ENCODE data around the gene ZNF439. TPM values are rescaled to one million over a fixed set of nuclear protein-coding genes. Genes with fewer than 3 reads are reported as not detected.

Gene ZNF439
- total RNA-seq, 1 experiment from 2014 or later = 6.3 TPM

GRCh38 chr19:11814029-11814699, 34.4 kb upstream of the ZNF439 start, which contains the start of gene ZNF440:
Gene ZNF440 (plus strand): TSS chr19:11814273. CDS start chr19:11814448, 175 bp downstream.
- in situ Hi-C loops (cut with HindIII; ENCODE audit: low pct_unique_long_range_greater_than_20kb, low sequenced_read_pairs) (no loop called here), intact Hi-C loops (cut with micrococcal nuclease; ENCODE audit: unreplicated experiment) (no loop called here)
- TF ChIP-seq POLR2AphosphoS5 (IDR thresholded peaks at IDR 0.05; ENCODE audit: low read depth, low read length) (peak; percentile 80), REST (IDR thresholded peaks at IDR 0.05; ENCODE audit: insufficient read depth in 1 of 2, low read depth in 2 of 2, low read length in 1 of 2) (no peak), SIN3A (IDR thresholded peaks at IDR 0.05; ENCODE audit: borderline replicate concordance, insufficient read depth, low read depth, low read length) (no peak), TCF7L2 (IDR thresholded peaks at IDR 0.05; ENCODE audit: low read depth, low read length) (no peak)
- BruUV-seq (replicated peaks) = TSS peak; percentile 79
- Histone ChIP-seq H3K27me3 (ENCODE audit: control insufficient read depth, insufficient read depth, low read length) (no peaks in the 10 kb centered on the region), H3K4me3 (ENCODE audit: low read depth in 2 of 2, low read length in 2 of 2) (peak within 1 kb of the TSS; percentile 82 to 86), H3K4me1 (ENCODE audit: control insufficient read depth, insufficient read depth, low read length) (0 out of 2 replicates have a peak, but pooled peaks cover 3% of the 10 kb centered on the region), H3K27ac (ENCODE audit: low read length) (peak within 1 kb of the TSS; percentile 83), H3K9me3 (ENCODE audit: control insufficient read depth, insufficient read depth, low read depth, low read length) (peaks cover under 1% of the 10 kb centered on the region; the same call in 1 of the 2 replicates), H3K36me3 (ENCODE audit: control insufficient read depth, insufficient read depth, low read length) (no peaks in the 10 kb centered on the region; the same call in 1 of the 2 replicates)
- ATAC-seq = peak; percentile 100
- POLR2A ChIA-PET = no interaction called here
- DNase-seq (ENCODE audit: low read depth, low spot score) = peak; percentile 52
- CTCF ChIA-PET = interaction anchor here (1.5 kb wide), 1 partner anchor 16 kb away, joined by 9 read pairs; the partner anchor contains the start of gene ZNF491

GRCh38 chr19:11814700-11815035, 33.9 kb upstream of the ZNF439 start:
- Histone ChIP-seq H3K9me3 (ENCODE audit: control insufficient read depth, insufficient read depth, low read depth, low read length) (no peaks in the 10 kb centered on the region), H3K27ac (ENCODE audit: low read length) (peak overlapping the region; percentile 83), H3K27me3 (ENCODE audit: control insufficient read depth, insufficient read depth, low read length) (no peaks in the 10 kb centered on the region), H3K4me1 (ENCODE audit: control insufficient read depth, insufficient read depth, low read length) (0 out of 2 replicates have a peak, but pooled peaks cover 3% of the 10 kb centered on the region), H3K36me3 (ENCODE audit: control insufficient read depth, insufficient read depth, low read length) (no peaks in the 10 kb centered on the region; the same call in 1 of the 2 replicates), H3K4me3 (ENCODE audit: low read depth in 2 of 2, low read length in 2 of 2) (peak overlapping the region; percentile 82 to 86)
- ATAC-seq = peak; percentile 67
- intact Hi-C loops (cut with micrococcal nuclease; ENCODE audit: unreplicated experiment) = no loop called here
- POLR2A ChIA-PET = no interaction called here
- DNase-seq (ENCODE audit: low read depth, low spot score) = no peak
- in situ Hi-C loops (cut with HindIII; ENCODE audit: low pct_unique_long_range_greater_than_20kb, low sequenced_read_pairs) = no loop called here
- no TSS peak for BruUV-seq (replicated peaks)
- TF ChIP-seq CTCF (IDR thresholded peaks at IDR 0.05) = no peak
- no peak for TF ChIP-seq SIN3A (IDR thresholded peaks at IDR 0.05; ENCODE audit: borderline replicate concordance, insufficient read depth, low read depth, low read length)
- no peak for TF ChIP-seq POLR2AphosphoS5 (IDR thresholded peaks at IDR 0.05; ENCODE audit: low read depth, low read length)
- no peak for TF ChIP-seq REST (IDR thresholded peaks at IDR 0.05; ENCODE audit: insufficient read depth in 1 of 2, low read depth in 2 of 2, low read length in 1 of 2)
- no peak for TF ChIP-seq TCF7L2 (IDR thresholded peaks at IDR 0.05; ENCODE audit: low read depth, low read length)
- CTCF ChIA-PET = interaction anchor here (0.7 to 1.5 kb wide), 2 partner anchors 17 to 300 kb away, joined by 8 to 9 read pairs; partner anchors contain the start of gene ZNF491

All from Panc1 (cell line).